HL-60 (cell line): ENCODE results near the gene MEA1.

Source experiments
- GABPA ChIP-seq: IDR thresholded peaks from 2 replicates; pipeline ENCODE4 v1.6.1; 2012; ENCODE audit warnings: low read depth
- POLR2AphosphoS5 ChIP-seq: IDR thresholded peaks from 2 replicates; pipeline ENCODE4 v1.6.1; 2012; ENCODE audit warnings: low read depth
- SPI1 ChIP-seq: IDR thresholded peaks from 2 replicates; pipeline ENCODE4 v1.6.1; 2012; ENCODE audit warnings: low read depth, mild to moderate bottlenecking, borderline replicate concordance
- TF ChIP-seq, protein P1 (sequence below): IDR thresholded peaks from one replicate; pipeline ENCODE4 v1.5.1; 2011; ENCODE audit warnings: low read length, control low read depth, inconsistent platforms; ENCODE audit not compliant: insufficient read depth
- TF ChIP-seq, protein P2 (sequence below): IDR thresholded peaks from 2 replicates; pipeline ENCODE4 v1.6.1; 2012; ENCODE audit warnings: low read depth; ENCODE audit not compliant: insufficient replicate concordance

DNA sequence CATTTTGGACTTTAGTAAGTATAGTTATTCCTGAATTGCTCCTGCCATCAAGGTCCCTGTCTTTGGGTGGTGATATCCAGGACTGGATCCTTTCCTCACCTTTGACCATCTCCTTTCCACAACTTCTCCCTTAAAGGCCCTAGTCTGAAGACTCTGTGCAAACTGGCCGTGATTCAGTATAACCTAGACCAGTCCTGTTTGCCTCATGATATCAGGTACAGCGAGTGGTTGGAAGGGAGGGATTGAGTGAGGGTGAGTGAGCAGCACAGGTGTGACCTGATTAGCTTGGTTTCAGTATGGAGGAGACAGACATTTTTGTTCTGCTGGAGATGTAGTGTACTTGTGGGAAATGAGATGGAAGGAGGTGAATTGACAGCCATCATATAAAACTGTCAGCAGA is 5.4 kb upstream of the MEA1 start:
- TF ChIP-seq, protein P1, sequence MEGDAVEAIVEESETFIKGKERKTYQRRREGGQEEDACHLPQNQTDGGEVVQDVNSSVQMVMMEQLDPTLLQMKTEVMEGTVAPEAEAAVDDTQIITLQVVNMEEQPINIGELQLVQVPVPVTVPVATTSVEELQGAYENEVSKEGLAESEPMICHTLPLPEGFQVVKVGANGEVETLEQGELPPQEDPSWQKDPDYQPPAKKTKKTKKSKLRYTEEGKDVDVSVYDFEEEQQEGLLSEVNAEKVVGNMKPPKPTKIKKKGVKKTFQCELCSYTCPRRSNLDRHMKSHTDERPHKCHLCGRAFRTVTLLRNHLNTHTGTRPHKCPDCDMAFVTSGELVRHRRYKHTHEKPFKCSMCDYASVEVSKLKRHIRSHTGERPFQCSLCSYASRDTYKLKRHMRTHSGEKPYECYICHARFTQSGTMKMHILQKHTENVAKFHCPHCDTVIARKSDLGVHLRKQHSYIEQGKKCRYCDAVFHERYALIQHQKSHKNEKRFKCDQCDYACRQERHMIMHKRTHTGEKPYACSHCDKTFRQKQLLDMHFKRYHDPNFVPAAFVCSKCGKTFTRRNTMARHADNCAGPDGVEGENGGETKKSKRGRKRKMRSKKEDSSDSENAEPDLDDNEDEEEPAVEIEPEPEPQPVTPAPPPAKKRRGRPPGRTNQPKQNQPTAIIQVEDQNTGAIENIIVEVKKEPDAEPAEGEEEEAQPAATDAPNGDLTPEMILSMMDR, result no peak
- TF ChIP-seq, protein P2, sequence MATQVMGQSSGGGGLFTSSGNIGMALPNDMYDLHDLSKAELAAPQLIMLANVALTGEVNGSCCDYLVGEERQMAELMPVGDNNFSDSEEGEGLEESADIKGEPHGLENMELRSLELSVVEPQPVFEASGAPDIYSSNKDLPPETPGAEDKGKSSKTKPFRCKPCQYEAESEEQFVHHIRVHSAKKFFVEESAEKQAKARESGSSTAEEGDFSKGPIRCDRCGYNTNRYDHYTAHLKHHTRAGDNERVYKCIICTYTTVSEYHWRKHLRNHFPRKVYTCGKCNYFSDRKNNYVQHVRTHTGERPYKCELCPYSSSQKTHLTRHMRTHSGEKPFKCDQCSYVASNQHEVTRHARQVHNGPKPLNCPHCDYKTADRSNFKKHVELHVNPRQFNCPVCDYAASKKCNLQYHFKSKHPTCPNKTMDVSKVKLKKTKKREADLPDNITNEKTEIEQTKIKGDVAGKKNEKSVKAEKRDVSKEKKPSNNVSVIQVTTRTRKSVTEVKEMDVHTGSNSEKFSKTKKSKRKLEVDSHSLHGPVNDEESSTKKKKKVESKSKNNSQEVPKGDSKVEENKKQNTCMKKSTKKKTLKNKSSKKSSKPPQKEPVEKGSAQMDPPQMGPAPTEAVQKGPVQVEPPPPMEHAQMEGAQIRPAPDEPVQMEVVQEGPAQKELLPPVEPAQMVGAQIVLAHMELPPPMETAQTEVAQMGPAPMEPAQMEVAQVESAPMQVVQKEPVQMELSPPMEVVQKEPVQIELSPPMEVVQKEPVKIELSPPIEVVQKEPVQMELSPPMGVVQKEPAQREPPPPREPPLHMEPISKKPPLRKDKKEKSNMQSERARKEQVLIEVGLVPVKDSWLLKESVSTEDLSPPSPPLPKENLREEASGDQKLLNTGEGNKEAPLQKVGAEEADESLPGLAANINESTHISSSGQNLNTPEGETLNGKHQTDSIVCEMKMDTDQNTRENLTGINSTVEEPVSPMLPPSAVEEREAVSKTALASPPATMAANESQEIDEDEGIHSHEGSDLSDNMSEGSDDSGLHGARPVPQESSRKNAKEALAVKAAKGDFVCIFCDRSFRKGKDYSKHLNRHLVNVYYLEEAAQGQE, result no peak
- TF ChIP-seq GABPA, result no peak
- no peak for TF ChIP-seq POLR2AphosphoS5
- TF ChIP-seq SPI1, result no peak
